ENCODE data around the gene GRIA1.
"Not testable (repeated sequence)": the region's sequence is repeated elsewhere in the genome, so short reads cannot be mapped to it uniquely, and the experiment has no call there.

The GRIA1 gene

DNA sequence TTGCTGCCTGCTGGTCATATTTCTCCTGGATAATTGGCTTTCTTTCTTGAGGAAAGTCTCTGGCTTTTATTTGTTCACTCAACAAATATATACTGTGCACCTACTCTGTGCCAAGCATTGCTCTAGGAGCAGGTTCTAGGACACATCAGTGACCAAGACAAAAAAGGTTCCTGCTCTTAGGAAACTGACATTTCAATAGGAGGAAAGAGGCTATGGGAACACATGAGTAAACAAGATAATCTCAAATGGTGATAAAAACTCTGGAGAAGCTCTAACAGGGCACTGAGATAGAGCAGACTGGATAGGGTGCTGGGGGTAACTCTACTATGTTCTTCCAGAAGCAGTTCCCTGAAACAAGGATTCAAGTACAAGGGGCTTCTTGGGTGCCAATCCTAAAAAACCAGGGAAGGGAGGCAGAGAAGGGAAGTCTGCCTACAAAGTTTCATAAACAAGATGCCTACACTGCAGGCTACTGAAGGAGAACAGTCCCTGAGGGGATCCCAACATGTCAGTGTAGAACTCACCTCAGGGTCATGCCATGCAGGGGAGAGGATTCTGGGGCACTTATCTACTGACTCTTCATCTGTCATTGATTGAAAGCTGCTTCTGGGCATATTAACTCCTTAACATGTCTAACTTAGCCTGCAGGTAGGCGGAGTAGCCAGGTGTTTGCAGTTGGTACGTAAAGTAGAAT is 181.3 kb downstream of the GRIA1 start:
- DNase-seq: no peak

DNA sequence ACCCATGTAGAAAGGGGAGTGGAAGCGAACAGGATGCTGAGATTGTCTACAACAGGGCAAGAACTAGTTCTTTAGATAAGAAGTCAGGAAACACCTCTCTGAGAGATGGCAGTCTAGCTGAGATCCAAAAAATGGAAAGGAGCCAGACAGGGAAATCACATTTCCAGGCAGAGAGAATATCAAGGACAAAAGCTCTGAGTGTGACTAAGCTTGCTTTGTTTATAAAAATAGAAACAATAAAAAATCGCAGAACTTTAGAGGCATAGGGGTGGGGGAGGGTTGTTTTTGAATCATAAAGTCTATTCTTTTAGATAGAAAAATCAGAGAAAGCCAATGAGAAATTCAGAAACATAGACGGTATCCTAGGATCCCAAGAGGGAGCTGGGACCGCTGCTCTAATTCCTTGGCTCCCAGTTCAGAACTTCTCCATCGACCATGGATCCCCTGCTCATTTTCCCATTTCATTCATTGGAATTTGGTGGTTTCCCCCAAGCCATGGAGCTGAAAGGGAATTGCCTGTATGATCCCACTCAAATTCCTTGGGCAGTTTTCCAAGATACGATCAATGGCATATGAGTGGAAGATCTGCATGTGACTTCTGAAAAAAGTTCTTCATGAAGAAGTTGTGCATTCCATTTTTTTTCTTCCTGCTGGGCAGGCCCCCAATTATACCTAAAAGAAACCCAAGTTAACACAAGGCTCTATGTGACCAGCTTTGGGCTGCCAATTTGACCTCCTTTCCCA is 182.0 kb downstream of the GRIA1 start:
- no peak for DNase-seq

DNA sequence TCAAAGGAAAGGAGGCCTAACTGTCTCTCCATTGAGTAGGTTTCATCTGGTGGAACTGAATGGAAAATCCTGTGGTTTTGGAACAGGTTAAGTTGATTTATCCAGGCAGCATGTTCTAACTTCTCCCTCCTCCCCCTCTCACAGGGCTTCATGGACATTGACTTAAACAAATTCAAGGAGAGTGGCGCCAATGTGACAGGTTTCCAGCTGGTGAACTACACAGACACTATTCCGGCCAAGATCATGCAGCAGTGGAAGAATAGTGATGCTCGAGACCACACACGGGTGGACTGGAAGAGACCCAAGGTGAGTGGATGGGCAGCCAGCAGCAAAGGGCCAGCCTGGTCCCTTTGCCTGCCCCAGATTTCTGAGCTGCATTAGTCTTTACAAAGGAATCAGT is 183.9 kb downstream of the GRIA1 start:
- no peak for DNase-seq

DNA sequence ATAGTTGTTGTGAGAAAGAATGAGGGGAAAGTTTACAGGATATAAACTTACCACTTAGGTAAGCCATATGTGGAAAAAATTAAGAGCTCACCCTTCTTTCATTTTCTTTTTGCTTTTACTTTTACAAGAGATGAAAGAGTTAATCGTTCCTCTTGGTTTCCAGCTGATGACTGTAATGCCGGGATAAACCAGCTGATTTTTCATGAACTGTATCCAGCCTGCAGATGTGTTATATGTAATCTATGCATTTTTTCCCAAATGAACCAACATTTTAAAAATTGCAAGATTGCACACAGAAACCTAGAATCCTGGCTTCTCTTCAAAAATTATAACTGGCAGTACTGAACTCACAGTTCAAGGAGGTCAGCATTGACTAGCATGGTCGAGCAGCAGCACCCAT is 185.9 kb downstream of the GRIA1 start:
- DNase-seq: no peak

DNA sequence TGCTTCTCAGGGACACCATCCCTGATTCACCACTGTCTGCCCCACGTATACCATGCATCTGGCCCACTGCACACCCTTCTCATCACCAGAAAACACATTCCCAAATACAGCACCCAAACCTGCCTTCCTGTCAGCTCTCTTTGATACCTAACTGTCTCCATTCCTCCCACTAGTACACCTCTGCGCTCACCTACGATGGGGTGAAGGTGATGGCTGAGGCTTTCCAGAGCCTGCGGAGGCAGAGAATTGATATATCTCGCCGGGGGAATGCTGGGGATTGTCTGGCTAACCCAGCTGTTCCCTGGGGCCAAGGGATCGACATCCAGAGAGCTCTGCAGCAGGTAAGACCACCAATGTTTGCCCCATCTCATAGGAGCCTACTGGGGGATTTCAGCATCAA is 186.4 kb downstream of the GRIA1 start:
- no peak for DNase-seq

DNA sequence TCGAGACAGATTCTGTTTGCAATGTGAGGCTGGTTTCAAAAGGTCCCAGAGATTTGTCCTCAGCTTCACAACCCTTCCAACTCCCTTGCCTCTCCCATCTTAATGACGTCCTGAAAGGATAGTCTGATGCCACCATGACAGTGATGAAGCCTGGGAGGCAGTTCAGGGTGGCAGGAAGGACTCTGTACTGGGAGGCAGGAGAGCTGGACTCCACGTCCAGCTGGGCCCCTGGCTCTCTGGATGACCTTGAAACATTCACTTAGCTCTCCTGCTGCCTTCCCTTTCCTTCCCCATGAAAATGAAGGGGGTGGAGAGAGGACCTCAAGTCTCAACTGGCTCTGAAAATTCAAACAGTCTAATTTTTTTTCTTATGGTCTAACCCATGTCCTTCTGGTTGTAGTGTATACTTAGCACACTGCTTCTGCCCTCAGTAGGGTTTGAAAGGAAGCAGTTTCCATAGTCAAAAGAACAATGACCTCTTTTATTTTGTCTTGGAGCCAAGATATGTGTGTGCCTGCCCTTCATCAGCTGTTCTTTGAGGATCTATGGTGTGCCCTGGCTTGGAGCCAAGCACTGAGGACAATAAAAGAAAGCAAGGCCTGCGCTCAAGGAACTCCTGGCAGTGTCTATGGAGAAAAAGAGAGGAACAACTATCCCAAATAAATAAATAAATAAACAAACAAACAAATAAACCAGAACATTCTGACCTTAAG is 188.3 kb downstream of the GRIA1 start:
- no peak for DNase-seq

DNA sequence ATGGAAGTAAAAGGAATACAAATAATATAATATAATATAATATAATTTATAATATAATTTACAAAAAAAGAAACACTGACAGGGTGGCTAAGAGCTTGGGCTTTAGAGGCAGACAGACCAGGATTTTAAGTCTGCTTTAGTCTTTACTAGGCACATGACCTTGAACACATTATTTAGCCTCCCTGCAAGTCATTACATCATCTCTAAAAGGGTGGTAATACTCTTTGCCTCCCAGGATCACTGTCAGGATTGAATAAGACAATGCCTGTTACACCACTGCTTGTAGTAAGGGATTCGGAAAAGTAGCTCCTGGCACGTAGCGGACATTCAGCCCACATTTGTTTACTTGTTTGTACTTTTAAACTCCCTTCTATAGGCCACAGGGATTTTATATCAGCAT is 199.8 kb downstream of the GRIA1 start:
- DNase-seq: peak; percentile 43

DNA sequence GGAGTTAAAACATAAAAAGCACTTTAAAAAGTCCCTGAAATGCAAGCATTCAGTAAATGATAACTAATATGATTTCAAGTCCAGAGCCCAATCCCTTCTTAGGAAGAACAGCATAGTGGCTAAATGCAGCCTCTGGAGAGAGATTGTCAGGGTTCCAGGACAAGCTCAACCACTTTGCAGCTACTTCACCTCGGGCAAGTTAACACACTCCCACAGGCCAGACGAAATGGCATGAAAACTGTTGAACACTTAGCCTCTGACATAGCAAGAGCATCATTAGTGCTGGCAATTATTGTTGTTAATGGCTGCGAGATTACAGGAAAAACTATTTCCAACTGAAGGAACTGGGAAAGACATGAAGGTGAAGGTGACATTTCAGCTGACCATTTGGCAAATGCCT is 205.8 kb downstream of the GRIA1 start:
- DNase-seq: no peak

DNA sequence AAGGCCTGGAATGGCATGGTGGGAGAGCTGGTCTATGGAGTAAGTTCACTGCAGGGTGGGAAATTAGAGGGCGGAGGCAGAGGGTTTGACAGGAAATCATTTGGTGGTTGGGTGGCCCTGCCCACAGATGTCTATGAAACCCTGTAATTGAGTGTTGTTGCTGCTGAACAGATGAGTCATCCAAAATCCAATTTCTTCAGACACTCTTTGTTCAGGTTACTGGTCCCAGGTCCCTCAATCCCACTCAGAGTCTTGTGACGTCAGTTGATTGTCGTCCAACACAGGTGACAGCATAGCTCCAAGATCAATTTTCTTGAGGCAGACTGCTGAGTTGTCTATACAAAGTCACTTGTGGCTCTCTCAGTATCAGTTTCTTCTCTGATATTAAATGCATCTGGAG is 208.6 kb downstream of the GRIA1 start:
- DNase-seq: no peak

DNA sequence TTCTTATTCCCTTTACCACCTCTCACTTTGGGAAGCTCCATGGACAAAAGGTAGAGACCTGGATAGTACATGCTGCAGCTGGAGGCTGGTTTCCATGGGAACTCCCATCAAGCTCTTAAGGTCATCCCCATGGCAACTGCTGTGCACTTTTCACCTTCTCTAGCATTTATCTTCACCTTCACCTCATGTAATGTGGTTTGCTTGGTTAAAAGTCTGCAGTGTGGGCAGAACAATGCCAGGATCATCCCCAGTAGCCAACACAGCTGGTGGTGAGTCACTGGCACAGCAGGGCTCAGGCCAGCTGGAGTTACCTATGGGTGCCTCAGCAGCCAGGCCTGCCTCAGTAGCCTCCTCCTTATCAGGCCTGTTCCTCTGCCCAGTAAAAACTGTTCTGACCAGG is 210.5 kb downstream of the GRIA1 start:
- DNase-seq: no peak

DNA sequence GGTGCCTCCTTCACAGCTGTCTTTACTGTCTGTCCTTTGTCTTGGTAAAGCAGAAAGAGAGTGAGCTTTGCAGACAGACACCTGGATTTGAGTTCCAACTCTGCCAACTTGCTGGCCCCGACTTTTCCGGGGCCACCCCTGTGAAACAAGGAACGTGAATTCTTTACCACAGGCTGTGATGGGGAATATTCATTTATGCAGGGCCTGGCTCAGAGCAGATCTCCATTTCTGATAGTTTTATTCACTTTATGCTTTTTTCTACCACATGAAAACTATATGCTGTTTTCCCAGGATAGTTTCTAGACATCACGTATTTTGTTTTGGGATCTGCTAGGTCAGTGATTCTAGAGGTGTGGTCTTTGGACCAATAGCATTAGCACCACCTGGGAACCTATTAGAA is 211.8 kb downstream of the GRIA1 start:
- DNase-seq: no peak

DNA sequence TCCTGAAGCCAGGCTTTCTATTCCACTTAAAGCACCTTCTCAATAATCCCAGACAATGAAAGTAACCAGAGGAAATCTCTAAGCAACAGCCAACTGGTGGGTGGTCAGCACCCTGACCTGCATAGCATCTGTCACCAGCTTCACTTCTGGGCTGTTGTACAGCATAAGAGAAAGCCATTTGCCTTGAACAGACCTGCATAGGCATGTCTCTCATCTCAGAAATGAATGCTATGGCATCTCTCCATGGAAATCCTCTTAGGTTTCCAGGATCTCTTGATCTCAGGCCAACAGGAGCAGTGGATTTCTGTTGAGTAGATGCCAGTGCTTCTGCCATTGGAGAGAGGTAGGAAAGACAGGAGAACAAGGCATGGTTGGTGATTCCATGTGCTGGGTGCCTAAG is 213.6 kb downstream of the GRIA1 start:
- DNase-seq: no peak

DNA sequence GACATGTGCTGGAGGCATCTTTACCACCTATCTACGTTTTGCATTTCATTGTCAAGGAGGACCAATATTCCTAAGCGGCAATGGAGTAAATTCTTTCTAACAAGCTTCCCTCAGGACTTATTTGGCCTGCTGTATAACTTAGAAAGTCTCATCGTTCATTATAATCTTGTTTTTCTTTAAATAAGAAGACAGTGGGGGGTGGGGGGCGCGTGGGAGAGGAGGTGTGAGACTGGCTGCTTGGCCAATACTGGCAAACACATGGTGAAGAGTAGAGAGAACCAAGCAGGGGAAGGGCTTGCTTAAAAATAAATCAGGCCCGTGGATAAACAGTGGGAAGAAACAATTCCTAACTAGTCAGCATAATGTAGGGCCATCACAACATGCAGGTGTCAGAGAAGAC is 217.2 kb downstream of the GRIA1 start:
- DNase-seq: no peak

DNA sequence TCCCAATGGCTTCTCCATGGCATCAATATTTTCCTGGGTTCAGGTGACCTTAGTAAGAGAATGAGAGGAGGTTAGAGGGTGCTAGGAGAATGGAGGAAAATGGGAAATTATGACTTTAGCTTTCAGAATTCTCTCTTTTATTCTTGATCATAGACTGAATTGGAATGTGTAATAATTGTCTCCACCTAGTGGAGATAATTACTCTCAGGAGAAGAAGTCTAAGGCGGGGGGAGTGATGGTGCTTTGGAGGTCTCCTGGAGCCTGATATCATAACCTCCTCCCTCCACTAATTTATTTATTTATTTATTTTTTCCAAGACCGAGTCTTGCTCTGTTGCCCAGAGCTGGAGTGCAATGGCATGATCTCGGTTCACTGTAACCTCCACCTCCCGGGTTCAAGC is 221.3 kb downstream of the GRIA1 start:
- peak; percentile 4 for DNase-seq

DNA sequence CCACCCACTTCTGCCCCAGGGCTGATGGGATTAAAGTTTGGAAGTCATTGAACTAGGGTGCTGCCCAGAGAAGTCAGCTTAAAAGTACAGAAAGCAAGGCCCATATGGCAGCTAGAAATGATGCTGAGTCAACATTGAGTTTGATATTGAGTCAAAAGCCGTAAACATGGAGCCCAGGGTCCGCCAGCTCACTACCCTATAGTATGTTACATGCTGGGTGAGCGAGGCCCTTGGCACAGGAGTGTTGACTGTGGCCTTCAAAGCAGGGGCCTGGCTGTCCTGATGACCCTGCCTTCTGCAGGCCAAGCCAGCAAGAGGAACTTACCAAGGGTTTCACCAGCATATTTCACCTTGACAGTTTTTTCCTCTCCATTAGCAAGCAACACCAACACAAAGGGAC is 222.5 kb downstream of the GRIA1 start:
- DNase-seq: no peak

DNA sequence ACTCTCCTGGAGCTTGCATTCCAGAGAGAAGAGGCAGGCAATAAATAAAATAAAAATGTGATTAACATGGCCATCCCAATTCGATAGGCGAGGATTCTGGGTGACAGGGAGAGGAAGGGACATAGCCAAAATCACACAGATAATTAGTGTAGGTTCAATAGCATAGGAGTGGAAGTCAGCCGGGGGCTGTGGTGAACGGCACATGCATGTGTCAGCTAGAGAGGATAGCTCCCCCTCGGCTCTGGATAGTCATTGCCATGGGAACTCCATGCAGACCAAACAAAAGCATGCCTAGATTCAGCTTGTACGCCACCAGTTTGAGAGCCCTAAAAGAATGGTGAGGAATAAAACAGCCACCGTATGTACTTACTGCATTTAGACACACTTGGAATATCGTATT is 223.5 kb downstream of the GRIA1 start:
- no peak for DNase-seq

DNA sequence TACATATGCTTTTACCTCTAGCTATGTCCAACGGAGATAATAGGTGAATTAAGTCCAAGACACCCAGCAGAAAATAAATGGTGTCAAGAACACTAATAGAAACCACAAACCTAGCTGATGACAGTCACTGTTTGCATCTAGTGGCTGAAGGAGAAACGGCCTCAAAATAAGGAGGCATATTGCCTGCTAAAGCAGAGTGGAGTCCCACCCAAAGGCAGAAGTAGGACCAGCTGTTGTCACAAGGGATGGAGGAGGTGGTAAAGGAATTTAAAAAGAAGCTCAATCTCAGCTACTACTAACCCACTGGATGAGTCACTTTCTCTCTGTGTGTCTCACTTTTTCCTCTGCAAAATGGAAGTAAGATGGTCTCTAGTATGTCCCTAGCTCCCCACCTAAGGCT is 224.3 kb downstream of the GRIA1 start:
- no peak for DNase-seq

DNA sequence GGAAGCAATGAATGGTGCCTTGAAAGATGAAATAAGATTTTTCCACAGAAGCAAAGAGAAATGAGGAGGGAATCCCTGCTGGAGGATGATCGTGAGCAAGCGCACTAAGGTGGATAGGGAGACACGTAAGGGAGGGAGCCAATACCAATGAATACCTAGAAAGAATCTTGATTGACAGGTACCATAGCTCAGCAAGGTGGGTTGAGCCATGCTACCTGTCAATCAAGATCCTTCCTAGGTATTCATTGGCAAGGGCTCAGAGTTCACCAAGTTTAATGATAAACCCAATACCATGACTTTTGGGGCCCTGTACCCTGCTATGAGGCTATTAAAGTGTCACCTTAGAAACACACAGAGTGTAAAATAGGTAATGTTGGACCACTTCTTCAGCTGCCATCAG is 226.8 kb downstream of the GRIA1 start:
- DNase-seq: no peak

DNA sequence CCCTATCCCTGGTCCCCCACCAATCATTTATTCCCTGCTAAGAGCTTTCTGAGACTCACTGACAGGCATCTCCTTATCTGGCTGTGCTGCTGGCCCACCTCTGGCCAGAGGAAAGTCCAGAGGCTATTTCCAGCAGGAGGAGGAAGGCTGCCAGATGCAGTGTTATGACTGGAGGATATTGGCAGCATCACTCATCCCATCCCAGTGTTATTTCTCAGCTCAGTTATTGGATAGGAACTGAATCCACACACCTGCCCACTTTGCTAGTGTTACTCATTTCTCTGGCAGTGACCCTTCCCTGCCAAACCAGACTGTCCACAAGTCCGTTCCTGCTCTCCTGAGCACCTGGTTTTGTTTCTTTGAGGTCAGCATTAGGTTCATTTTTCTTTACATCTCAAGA is 228.2 kb downstream of the GRIA1 start:
- DNase-seq: no peak

DNA sequence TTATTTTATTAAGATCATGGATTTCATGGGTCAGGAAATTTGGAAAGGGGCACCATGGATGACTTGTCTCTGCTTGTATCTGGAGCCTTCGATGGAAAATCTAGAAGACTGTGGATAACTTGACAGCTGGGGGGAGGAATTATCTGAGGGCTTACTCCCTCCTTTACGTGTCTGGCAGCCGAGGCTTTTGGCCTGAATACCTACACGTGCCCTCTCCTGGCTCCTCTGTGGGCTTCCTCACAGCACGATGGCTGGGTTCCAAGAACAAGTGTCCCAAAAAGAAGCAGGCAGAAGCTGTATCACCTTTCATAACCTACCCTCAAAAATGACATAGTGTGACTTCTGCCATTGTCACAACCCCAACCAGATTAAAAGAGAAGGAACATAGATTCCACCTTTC is 228.9 kb downstream of the GRIA1 start:
- DNase-seq: peak; percentile 14

DNA sequence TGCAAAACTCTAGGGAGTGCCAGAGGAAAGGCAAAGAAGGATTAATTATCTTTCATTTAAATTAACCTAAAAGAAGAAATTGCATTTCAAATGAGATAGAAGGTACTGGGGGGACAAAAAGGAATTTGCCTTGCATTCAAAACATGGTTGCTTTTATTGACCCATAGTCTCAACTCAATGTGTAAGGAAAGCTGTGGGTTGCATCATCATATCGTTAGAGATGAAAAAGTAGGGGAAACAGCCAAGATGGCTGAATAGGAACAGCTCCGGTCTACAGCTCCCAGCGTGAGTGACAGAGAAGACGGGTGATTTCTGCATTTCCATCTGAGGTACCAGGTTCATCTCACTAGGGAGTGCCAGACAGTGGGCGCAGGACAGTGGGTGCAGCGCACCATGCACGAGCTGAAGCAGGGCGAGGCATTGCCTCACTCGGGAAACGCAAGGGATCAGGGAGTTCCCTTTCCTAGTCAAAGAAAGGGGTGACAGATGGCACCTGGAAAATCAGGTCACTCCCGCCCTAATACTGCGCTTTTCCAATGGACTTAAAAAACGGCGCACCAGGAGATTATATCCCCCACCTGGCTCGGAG is 232.6 kb downstream of the GRIA1 start:
- DNase-seq: not testable (repeated sequence)

DNA sequence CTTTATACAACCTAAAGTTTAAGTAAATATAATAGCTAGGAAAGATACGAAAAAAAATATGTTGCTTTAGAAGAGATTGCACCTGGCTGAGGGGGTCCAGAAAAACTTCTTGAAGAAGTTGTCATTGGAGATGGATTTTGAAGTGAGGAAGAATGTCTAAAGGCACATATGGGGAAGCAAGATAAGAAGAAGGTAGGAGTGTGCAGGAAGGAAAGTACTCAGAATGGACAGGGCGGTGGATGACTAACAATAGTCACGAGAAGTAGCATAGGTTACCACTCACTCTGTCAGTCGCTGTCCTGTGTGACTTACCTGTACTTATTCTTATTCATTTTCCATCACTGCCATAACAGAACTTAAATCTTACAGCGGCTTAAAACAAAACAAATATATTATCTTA is 251.6 kb downstream of the GRIA1 start:
- no peak for DNase-seq

DNA sequence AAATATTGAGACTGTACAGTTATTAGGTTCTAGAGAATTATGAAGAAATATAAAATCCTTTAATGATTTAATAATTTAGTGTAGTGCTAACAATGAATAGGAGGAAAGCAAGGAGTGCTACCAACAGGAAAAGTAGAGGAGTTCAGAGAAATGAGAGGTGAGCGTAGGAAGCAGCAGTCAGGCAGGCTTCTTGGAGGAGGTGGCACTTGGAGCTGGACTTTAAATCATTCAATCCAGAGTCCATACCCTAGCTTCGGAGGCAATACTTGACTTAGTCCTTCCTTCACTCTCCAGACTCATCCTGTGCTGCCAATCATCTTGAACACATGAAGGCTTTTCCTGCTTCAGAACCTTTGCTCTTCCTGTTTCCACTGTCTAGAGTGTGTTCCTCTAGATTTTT is 254.3 kb downstream of the GRIA1 start:
- DNase-seq: no peak

Data from NCI-H82 (cell line).